T-cell (primary cell): ENCODE measurements around the gene NPHP4. TPM values are rescaled to one million over a fixed set of nuclear protein-coding genes. Genes with fewer than 3 reads are reported as not detected.

Experiments used
- ATAC-seq, 4 experiments: fragments of 200-7000 bp in 3 of 4; fragments of 150-1000 bp in 1 of 4; cut with Tn5 transposase; replicated peaks in 1 of 4; 1 replicate in 3 of 4; 2 replicates in 1 of 4; pipeline ENCODE4 v1.10.0; 2021; ENCODE audit warnings: moderate library complexity in 3 of 4, mild to moderate bottlenecking in 2 of 4, moderate number of reproducible peaks in 1 of 4
- CTCF ChIA-PET, 2 donors: fragments of 300-600 bp; sonication (Branson Sonifier 250); formaldehyde crosslinking; loops; one replicate each; lab custom pipeline; 2022; ENCODE audit warnings: antibody characterized with exemption in 2 of 2; lab: Charles Lee
- POLR2A ChIA-PET, 2 donors: fragments of 300-600 bp; sonication (Branson Sonifier 250); formaldehyde crosslinking; loops; one replicate each; lab custom pipeline; 2022; ENCODE audit warnings: antibody characterized with exemption in 2 of 2; lab: Charles Lee
- DNase-seq, 35 experiments: peaks; one replicate each; pipeline versions ENCODE4 v3.0.0 to v3.0.0-alpha.2; 2013 to 2023
- H3K27ac ChIP-seq: one replicate; pipeline ENCODE4 v1.5.1; 2013; ENCODE audit warnings: low read length
- H3K27me3 ChIP-seq, 2 experiments: replicated peaks in 1 of 2; 1 replicate in 1 of 2; 2 replicates in 1 of 2; pipeline versions ENCODE4 v1.6.1 to v1.7.0; 2013; ENCODE audit warnings: low read length in 1 of 2, mixed read lengths in 1 of 2; ENCODE audit not compliant: control insufficient read depth in 2 of 2, insufficient read depth in 2 of 2; ENCODE audit errors: extremely low read depth in 1 of 2
- H3K36me3 ChIP-seq, 2 donors: 1 replicate in 1 of 2; 2 replicates in 1 of 2; pipeline versions ENCODE4 v1.6.1 to v1.7.0; 2013; ENCODE audit warnings: low read length in 1 of 2; ENCODE audit not compliant: control insufficient read depth in 2 of 2, insufficient read depth in 1 of 2; ENCODE audit errors: extremely low read depth in 1 of 2
- H3K4me1 ChIP-seq, 2 experiments: 1 replicate in 1 of 2; 2 replicates in 1 of 2; pipeline versions ENCODE4 v1.6.1 to v1.7.0; 2013; ENCODE audit warnings: low read length in 2 of 2, mixed read lengths in 1 of 2; ENCODE audit not compliant: insufficient read depth in 2 of 2, control insufficient read depth in 1 of 2; ENCODE audit errors: extremely low read depth in 1 of 2
- H3K4me3 ChIP-seq, 2 donors: 1 replicate in 1 of 2; 2 replicates in 1 of 2; pipeline versions ENCODE4 v1.5.1 to v1.7.0; 2013; ENCODE audit warnings: mild to moderate bottlenecking in 2 of 2, low read length in 1 of 2, moderate library complexity in 1 of 2; ENCODE audit not compliant: control insufficient read depth in 1 of 2; ENCODE audit errors: extremely low read depth in 1 of 2
- H3K9me3 ChIP-seq: 2 replicates; pipeline ENCODE4 v1.7.0; 2013
- H3K27ac Mint-ChIP-seq, 2 donors: one replicate each; pipeline ENCODE4 v1.8.0; 2020 to 2021; ENCODE audit warnings: mild to moderate bottlenecking in 2 of 2, mixed read lengths in 2 of 2
- H3K27me3 Mint-ChIP-seq, 2 donors: one replicate each; pipeline ENCODE4 v1.8.0; 2021 to 2022; ENCODE audit warnings: mixed read lengths in 2 of 2
- H3K36me3 Mint-ChIP-seq: one replicate; pipeline ENCODE4 v1.8.0; 2021; ENCODE audit warnings: mixed read lengths
- H3K4me1 Mint-ChIP-seq, 3 donors: one replicate each; pipeline ENCODE4 v1.8.0; 2020 to 2022; ENCODE audit warnings: mixed read lengths in 3 of 3, mild to moderate bottlenecking in 1 of 3
- H3K4me3 Mint-ChIP-seq, 3 donors: one replicate each; pipeline ENCODE4 v1.8.0; 2020 to 2022; ENCODE audit warnings: mild to moderate bottlenecking in 3 of 3, mixed read lengths in 3 of 3, moderate library complexity in 3 of 3
- H3K9me3 Mint-ChIP-seq, 3 donors: one replicate each; pipeline ENCODE4 v1.8.0; 2020 to 2022; ENCODE audit warnings: mixed read lengths in 3 of 3
- WGBS: methylation state at CpG from one replicate; pipeline ENCODE4 v1.1.5; 2013; ENCODE audit warnings: missing lambda C conversion rate; ENCODE audit not compliant: insufficient coverage; 5-methylcytosine and 5-hydroxymethylcytosine counted together
- total RNA-seq, 35 experiments: library from RNA in 6 of 35; stranded (reverse) in 6 of 35; fragments of 120-200 nt in 1 of 35; gene quantifications; one replicate each; pipeline versions ENCODE4 v1.2.1 to v1.2.4 and lab custom pipeline; 2013 to 2026

NPHP4 gene
- total RNA-seq, 5 donors from 2014 or later (not counting 1 experiment from before 2014, with no cell fraction given), result 9.0 to 10.5 (median 9.8) TPM

- Mint-ChIP-seq H3K9me3 (no peaks in the 10 kb centered on the region), H3K4me1 (no peaks in the 10 kb centered on the region), H3K4me3 (no peak overlapping the region), H3K27me3 (peaks cover 27 to 36% of the 10 kb centered on the region in 2 donors), H3K27ac (no peak overlapping the region), H3K36me3 (no peaks in the 10 kb centered on the region)
- 59% methylated on average over 14 of the region's 25 CpGs for WGBS
- DNase-seq (no peak), ATAC-seq (no peak)
- ChIA-PET POLR2A (no interaction called here), CTCF (no interaction called here)
- H3K36me3 ChIP-seq, result no peaks in the 10 kb centered on the region
- H3K9me3 ChIP-seq, result no peaks in the 10 kb centered on the region
- no peaks in the 10 kb centered on the region for H3K4me1 ChIP-seq
- no peak overlapping the region for H3K4me3 ChIP-seq
- H3K27me3 ChIP-seq, result peaks cover 0 to 27% of the 10 kb centered on the region in 2 experiments
- no peak overlapping the region for H3K27ac ChIP-seq
Observed at GRCh38 chr1:5814046-5814619, 178.1 kb downstream of the NPHP4 start.

- H3K9me3 ChIP-seq, result no peaks in the 10 kb centered on the region
- DNase-seq (no peak), ATAC-seq (no peak)
- no peak overlapping the region for H3K4me3 ChIP-seq
- H3K27me3 ChIP-seq, result peaks cover 0 to 26% of the 10 kb centered on the region in 2 experiments
- H3K27ac Mint-ChIP-seq, result no peak overlapping the region
- no peak overlapping the region for H3K4me3 Mint-ChIP-seq
- 60% methylated on average over 1 of the region's 8 CpGs for WGBS
- peaks cover 20 to 31% of the 10 kb centered on the region in 2 donors for H3K27me3 Mint-ChIP-seq
- no peak overlapping the region for H3K27ac ChIP-seq
- no peaks in the 10 kb centered on the region for H3K4me1 Mint-ChIP-seq
- H3K36me3 Mint-ChIP-seq, result no peaks in the 10 kb centered on the region
- H3K36me3 ChIP-seq, result no peaks in the 10 kb centered on the region
- ChIA-PET POLR2A (no interaction called here), CTCF (no interaction called here)
- H3K9me3 Mint-ChIP-seq, result no peaks in the 10 kb centered on the region
- no peaks in the 10 kb centered on the region for H3K4me1 ChIP-seq
Observed at GRCh38 chr1:5813480-5813879, 178.7 kb downstream of the NPHP4 start.

Other genes starting within 250 kb of the NPHP4 start
- gene KCNAB2, start 53.5 kb upstream of the NPHP4 start, total RNA-seq, result 100 to 1,000 TPM; 181 to 270 (median 252) TPM
- gene CHD5, start 187.9 kb upstream of the NPHP4 start, total RNA-seq, result under 1 TPM; 0.05 to 0.23 (median 0.16) TPM
- gene RPL22, start 207.2 kb upstream of the NPHP4 start, total RNA-seq, result 100 to 1,000 TPM; 448 to 621 (median 462) TPM
- gene RNF207, start 213.7 kb upstream of the NPHP4 start, total RNA-seq, result 1 to 10 TPM; 4.7 to 9.7 (median 6.9) TPM
- 10 to 100 TPM in 4 of 5 donors, 1 to 10 TPM in 1; 9.6 to 24.0 (median 20.7) TPM for gene ICMT, start 243.5 kb upstream of the NPHP4 start, total RNA-seq